ENCODE data around the gene BHLHE40.

Gene BHLHE40

GRCh38 chr3:4945324-4945723 is 33.9 kb upstream of the BHLHE40 start:
- no peaks in the 10 kb centered on the region for H3K79me2 ChIP-seq (ENCODE audit: insufficient read depth, low read length)
- no peaks in the 10 kb centered on the region for H3F3A ChIP-seq (ENCODE audit: insufficient read depth)
- H3K4me3 ChIP-seq (ENCODE audit: insufficient read depth, low read length, poor library complexity, severe bottlenecking): no peak overlapping the region
- no peaks in the 10 kb centered on the region for H4K20me1 ChIP-seq (ENCODE audit: low read depth, low read length)
- H3K36me3 ChIP-seq (ENCODE audit: low read length): no peaks in the 10 kb centered on the region
- H2AFZ ChIP-seq (ENCODE audit: low read depth, low read length, severe bottlenecking): no peak overlapping the region
- no peak for TF ChIP-seq CTCF (IDR thresholded peaks at IDR 0.05; ENCODE audit: insufficient read depth, low read length, poor library complexity, severe bottlenecking)
- TF ChIP-seq EZH2phosphoT487 (conservative IDR thresholded peaks at IDR 0.05; ENCODE audit: low read length): no peak
- no peak overlapping the region for H3K4me2 ChIP-seq (ENCODE audit: low read depth, low read length, poor library complexity, severe bottlenecking)
- no peak overlapping the region for H3K27ac ChIP-seq (ENCODE audit: low read depth, low read length)
- H3K9me3 ChIP-seq (ENCODE audit: insufficient read depth, low read length): no peaks in the 10 kb centered on the region
- no peak overlapping the region for H3K9ac ChIP-seq (ENCODE audit: low read length)
- H3K27me3 ChIP-seq (ENCODE audit: low read length): no peaks in the 10 kb centered on the region
- H3K9me2 ChIP-seq (replicated peaks; ENCODE audit: insufficient read depth, low read length): no peaks in the 10 kb centered on the region

GRCh38 chr3:4947028-4947427 is 32.2 kb upstream of the BHLHE40 start:
- no peak for TF ChIP-seq EZH2phosphoT487 (conservative IDR thresholded peaks at IDR 0.05; ENCODE audit: low read length)
- no peak for TF ChIP-seq CTCF (IDR thresholded peaks at IDR 0.05; ENCODE audit: insufficient read depth, low read length, poor library complexity, severe bottlenecking)
- H3F3A ChIP-seq (ENCODE audit: insufficient read depth): no peaks in the 10 kb centered on the region

GRCh38 chr3:4948395-4948794 is 30.8 kb upstream of the BHLHE40 start:
- Histone ChIP-seq H2AFZ (ENCODE audit: low read depth, low read length, severe bottlenecking) (no peak overlapping the region), H3K4me3 (ENCODE audit: insufficient read depth, low read length, poor library complexity, severe bottlenecking) (no peak overlapping the region), H3K79me2 (ENCODE audit: insufficient read depth, low read length) (no peaks in the 10 kb centered on the region), H3K27ac (ENCODE audit: low read depth, low read length) (no peak overlapping the region), H3K9me2 (replicated peaks; ENCODE audit: insufficient read depth, low read length) (no peaks in the 10 kb centered on the region), H3K36me3 (ENCODE audit: low read length) (no peaks in the 10 kb centered on the region), H3K27me3 (ENCODE audit: low read length) (no peaks in the 10 kb centered on the region), H3F3A (ENCODE audit: insufficient read depth) (no peaks in the 10 kb centered on the region), H3K9me3 (ENCODE audit: insufficient read depth, low read length) (no peaks in the 10 kb centered on the region), H4K20me1 (ENCODE audit: low read depth, low read length) (no peaks in the 10 kb centered on the region), H3K4me2 (ENCODE audit: low read depth, low read length, poor library complexity, severe bottlenecking) (no peak overlapping the region), H3K9ac (ENCODE audit: low read length) (no peak overlapping the region)
- no peak for TF ChIP-seq CTCF (IDR thresholded peaks at IDR 0.05; ENCODE audit: insufficient read depth, low read length, poor library complexity, severe bottlenecking)
- TF ChIP-seq EZH2phosphoT487 (conservative IDR thresholded peaks at IDR 0.05; ENCODE audit: low read length): no peak

More at GRCh38 chr3:4947028-4947427, 32.2 kb upstream of the BHLHE40 start:
- no peak overlapping the region for H2AFZ ChIP-seq (ENCODE audit: low read depth, low read length, severe bottlenecking)
- H3K4me3 ChIP-seq (ENCODE audit: insufficient read depth, low read length, poor library complexity, severe bottlenecking): no peak overlapping the region
- no peaks in the 10 kb centered on the region for H4K20me1 ChIP-seq (ENCODE audit: low read depth, low read length)
- H3K36me3 ChIP-seq (ENCODE audit: low read length): no peaks in the 10 kb centered on the region
- H3K9ac ChIP-seq (ENCODE audit: low read length): no peak overlapping the region
- no peaks in the 10 kb centered on the region for H3K9me2 ChIP-seq (replicated peaks; ENCODE audit: insufficient read depth, low read length)
- H3K27ac ChIP-seq (ENCODE audit: low read depth, low read length): no peak overlapping the region
- H3K4me2 ChIP-seq (ENCODE audit: low read depth, low read length, poor library complexity, severe bottlenecking): no peak overlapping the region
- no peaks in the 10 kb centered on the region for H3K27me3 ChIP-seq (ENCODE audit: low read length)
- H3K9me3 ChIP-seq (ENCODE audit: insufficient read depth, low read length): no peaks in the 10 kb centered on the region
- no peaks in the 10 kb centered on the region for H3K79me2 ChIP-seq (ENCODE audit: insufficient read depth, low read length)
